ENCODE data around the gene SGK1.
A peak's percentile ranks its signal among the peaks of the same experiment; 100 is the strongest.

Gene SGK1

GRCh38 chr6:134317471-134318131 lies at the start of gene SGK1:
SGK1 (minus strand) TSS chr6:134318112; CDS start chr6:134317460, 652 bp downstream.
- DNase-seq, result no peak

- DNase-seq, result peak; percentile 39 to 81
These were observed 45.6 kb upstream of the SGK1 start for GRCh38 chr6:134363323-134364039.

GRCh38 chr6:134361011-134361410 lies 43.1 kb upstream of the SGK1 start:
- no peak for DNase-seq

GRCh38 chr6:134359302-134359701 lies 41.4 kb upstream of the SGK1 start:
- DNase-seq, result no peak

- DNase-seq, result no peak
These were observed 40.4 kb upstream of the SGK1 start for GRCh38 chr6:134358320-134358719.

- no peak for DNase-seq
These were observed 39.1 kb upstream of the SGK1 start for GRCh38 chr6:134357022-134357487.

GRCh38 chr6:134356405-134356804 lies 38.5 kb upstream of the SGK1 start:
- no peak for DNase-seq

GRCh38 chr6:134352786-134353480 lies 35.0 kb upstream of the SGK1 start:
- DNase-seq, result no peak

- no peak for DNase-seq
These were observed 33.9 kb upstream of the SGK1 start for GRCh38 chr6:134351615-134352474.

- no peak for DNase-seq
These were observed 30.2 kb upstream of the SGK1 start for GRCh38 chr6:134347885-134348805.

GRCh38 chr6:134346932-134347545 lies 29.1 kb upstream of the SGK1 start:
- DNase-seq, result no peak

GRCh38 chr6:134345789-134346188 lies 27.9 kb upstream of the SGK1 start:
- DNase-seq, result no peak

GRCh38 chr6:134343066-134343465 lies 25.2 kb upstream of the SGK1 start:
- no peak for DNase-seq

GRCh38 chr6:134341999-134342567 lies 24.2 kb upstream of the SGK1 start:
- no peak for DNase-seq

- DNase-seq, result no peak
These were observed 22.5 kb upstream of the SGK1 start for GRCh38 chr6:134340179-134340975.

GRCh38 chr6:134339216-134339615 lies 21.3 kb upstream of the SGK1 start:
- no peak for DNase-seq

GRCh38 chr6:134331256-134331655 lies 13.3 kb upstream of the SGK1 start:
- DNase-seq, result no peak

- DNase-seq, result no peak
These were observed 12.6 kb upstream of the SGK1 start for GRCh38 chr6:134330555-134330954.

GRCh38 chr6:134328792-134329191 lies 10.9 kb upstream of the SGK1 start:
- no peak for DNase-seq

GRCh38 chr6:134328138-134328537 lies 10.2 kb upstream of the SGK1 start:
- no peak for DNase-seq

Measured in SW 1271 (cell line).